HepG2 (cell line): ENCODE results near the gene XRCC5. TPM values are rescaled to one million over a fixed set of nuclear protein-coding genes. Genes with fewer than 3 reads are reported as not detected.

Experiments used
- ATAC-seq: fragments of 200-7000 bp; cut with Tn5 transposase; 3 replicates; pipeline ENCODE4 v1.9.1; 2020; ENCODE audit warnings: mild to moderate bottlenecking, moderate library complexity
- BruUV-seq: library from RNA; stranded (reverse); fragments of 400-500 nt; replicated peaks from 2 replicates; lab custom pipeline; 2021; lab: Mats Ljungman, UMichigan
- CTCF ChIA-PET: fragments of 300-600 bp; formaldehyde crosslinking; extraction: SDS; loops from one replicate; lab custom pipeline; 2021; ENCODE audit warnings: low total read pairs, inconsistent platforms, low intra/inter-chr PET ratio; lab: Yijun Ruan, JAX
- POLR2A ChIA-PET: fragments of 350-600 bp; sonication (Branson Sonifier 250); formaldehyde crosslinking; loops from one replicate; lab custom pipeline; 2020; ENCODE audit warnings: antibody characterized with exemption, inconsistent platforms; lab: Yijun Ruan, JAX
- DNase-seq: peaks from one replicate; pipeline ENCODE4 v3.0.0-alpha.2; 2015; ENCODE audit warnings: low spot score
- FAIRE-seq: peaks from 3 replicates; lab custom pipeline; 2011; peaks lifted over from hg19 to GRCh38; lab: Jason Lieb, UNC
- H2AFZ ChIP-seq: one replicate; pipeline ENCODE4 v1.6.1; 2011; ENCODE audit warnings: low read length, inconsistent platforms
- H3K27ac ChIP-seq: fragments of 300-600 bp; 3 replicates; pipeline ENCODE4 v1.8.0; 2011; ENCODE audit warnings: mixed run types, mild to moderate bottlenecking, mixed read lengths, low read length, inconsistent platforms; ENCODE audit not compliant: insufficient read depth; ENCODE audit errors: extremely low read length
- H3K27me3 ChIP-seq, 2 experiments: fragments of 200-600 bp in 1 of 2; 2 replicates in 1 of 2; 3 replicates in 1 of 2; pipeline versions ENCODE4 v1.6.0 to v1.8.0; 2011; ENCODE audit warnings: low read length in 2 of 2, mild to moderate bottlenecking in 2 of 2, moderate library complexity in 2 of 2, inconsistent platforms in 1 of 2; ENCODE audit not compliant: insufficient read depth in 2 of 2, control insufficient read depth in 1 of 2
- H3K36me3 ChIP-seq, 2 experiments: fragments of 200-600 bp in 1 of 2; replicated peaks in 1 of 2; 2 replicates in 1 of 2; 3 replicates in 1 of 2; pipeline versions ENCODE4 v1.5.1 to v1.8.0; 2011; ENCODE audit warnings: low read length in 2 of 2, inconsistent platforms in 1 of 2; ENCODE audit not compliant: insufficient read depth in 2 of 2, control insufficient read depth in 1 of 2
- H3K4me1 ChIP-seq: 2 replicates; pipeline ENCODE4 v1.5.1; 2012; ENCODE audit warnings: low read length, inconsistent platforms; ENCODE audit not compliant: insufficient read depth
- H3K4me2 ChIP-seq: 2 replicates; pipeline ENCODE4 v1.6.0; 2011; ENCODE audit warnings: low read depth, low read length, inconsistent platforms
- H3K4me3 ChIP-seq, 3 experiments: fragments of 200-600 bp in 1 of 3; sonication (generic), shearing (Covaris generic) in 1 of 3; replicated peaks in 1 of 3; 2 replicates each; pipeline ENCODE4 v1.5.1; 2011 to 2016; ENCODE audit warnings: low read length in 3 of 3, inconsistent platforms in 2 of 3, low read depth in 2 of 3, mild to moderate bottlenecking in 2 of 3, control low read depth in 1 of 3, mixed read lengths in 1 of 3; ENCODE audit not compliant: insufficient read depth in 1 of 3
- H3K79me2 ChIP-seq: one replicate; pipeline ENCODE4 v1.6.1; 2011; ENCODE audit warnings: low read length, inconsistent platforms; ENCODE audit not compliant: insufficient read depth
- H3K9ac ChIP-seq: 2 replicates; pipeline ENCODE4 v1.6.0; 2011; ENCODE audit warnings: mild to moderate bottlenecking, low read depth, low read length, inconsistent platforms; ENCODE audit not compliant: insufficient read depth
- H3K9me3 ChIP-seq: 2 replicates; pipeline ENCODE4 v1.5.1; 2012; ENCODE audit warnings: mild to moderate bottlenecking, low read length
- H4K20me1 ChIP-seq: 2 replicates; pipeline ENCODE4 v1.6.0; 2011; ENCODE audit warnings: inconsistent platforms, mild to moderate bottlenecking, low read length, moderate library complexity; ENCODE audit not compliant: insufficient read depth
- ATRX ChIP-seq: sonication (generic); formaldehyde crosslinking; IDR thresholded peaks from 2 replicates; pipeline ENCODE4 v1.4.0; 2020; ENCODE audit warnings: missing genetic modification reagents, borderline replicate concordance
- KLF11 ChIP-seq: IDR thresholded peaks from 2 replicates; pipeline ENCODE4 v1.6.1; 2016; ENCODE audit warnings: missing compliant biosample characterization
- KLF9 ChIP-seq: IDR thresholded peaks from 2 replicates; pipeline ENCODE4 v1.6.1; 2016; ENCODE audit warnings: low read depth
- NFAT5 ChIP-seq: sonication (generic); formaldehyde crosslinking; IDR thresholded peaks from 2 replicates; pipeline ENCODE4 v1.4.0; 2020; ENCODE audit warnings: missing genetic modification reagents
- RBM22 ChIP-seq: fragments of 200-400 bp; formaldehyde crosslinking; optimal IDR thresholded peaks from 2 replicates; pipeline ENCODE3; 2017; ENCODE audit warnings: mild to moderate bottlenecking, low read length, moderate library complexity
- RNF2 ChIP-seq: fragments of 450-650 bp; conservative IDR thresholded peaks from 2 replicates; pipeline ENCODE4 v1.6.1; 2016; ENCODE audit warnings: low read depth
- SNAPC4 ChIP-seq: sonication (generic); formaldehyde crosslinking; IDR thresholded peaks from 2 replicates; pipeline ENCODE4 v1.4.0; 2020; ENCODE audit warnings: mild to moderate bottlenecking, missing genetic modification reagents
- XBP1 ChIP-seq: sonication (generic); formaldehyde crosslinking; IDR thresholded peaks from 2 replicates; pipeline ENCODE4 v1.5.0; 2020; ENCODE audit warnings: missing genetic modification reagents
- WGBS: methylation state at CpG from one replicate; pipeline ENCODE4 v1.1.6; 2017; ENCODE audit warnings: low lambda C conversion rate; 5-methylcytosine and 5-hydroxymethylcytosine counted together
- in situ Hi-C: cut with HindIII; loops from 2 replicates; pipeline ENCODE4 v1.10.0; 2017; ENCODE audit warnings: low pct_unique_long_range_greater_than_20kb; ENCODE audit not compliant: extremely low pct_ligation_motif_present
- intact Hi-C: fragments of 100-400 bp; cut with micrococcal nuclease; formaldehyde crosslinking; loops from one replicate; pipeline ENCODE4 v1.10.0; 2022; ENCODE audit not compliant: unreplicated experiment
- polyA plus RNA-seq, 8 experiments: library from polyadenylated mRNA; depleted of rRNA in 3 of 8; stranded (reverse) in 7 of 8; unstranded in 1 of 8; fragments of >200 nt; fragmentation: Illumina TruSeq in 4 of 8; extraction: Trizol in 4 of 8; gene quantifications; 2 replicates each; pipeline versions ENCODE4 v1.2.1 to v1.2.3, GENCODE V29; 2011 to 2016; ENCODE audit warnings: low read depth in 4 of 8, missing spikeins in 1 of 8, mixed read lengths in 1 of 8; ENCODE audit not compliant: insufficient read depth in 1 of 8
- total RNA-seq, 5 experiments: library from RNA; depleted of rRNA; stranded (reverse); fragments of >200 nt; fragmentation: Illumina TruSeq; extraction: Trizol; gene quantifications; 2 replicates each; pipeline ENCODE4 v1.2.3, GENCODE V29; 2016; ENCODE audit warnings: low read depth in 1 of 5

Gene XRCC5
- total and polyA plus RNA-seq, 2 of the 13 experiments (the other 11 are each of a cell fraction or from before 2014, with no cell fraction given), result 264 to 454 TPM

GRCh38 chr2:216181953-216182461 is 72.9 kb downstream of the XRCC5 start:
- Histone ChIP-seq H2AFZ (no peak overlapping the region), H3K27me3 (no peaks in the 10 kb centered on the region), H3K9ac (no peak overlapping the region), H3K9me3 (no peaks in the 10 kb centered on the region), H3K4me3 (no peak overlapping the region), H4K20me1 (no peaks in the 10 kb centered on the region), H3K4me1 (peaks cover 16% of the 10 kb centered on the region), H3K27ac (no peak overlapping the region), H3K4me2 (no peak overlapping the region), H3K36me3 (peaks cover 17 to 74% of the 10 kb centered on the region in 2 experiments), H3K79me2 (peaks cover 44% of the 10 kb centered on the region)
- DNase-seq (no peak), FAIRE-seq (no peak), ATAC-seq (no peak)
- TF ChIP-seq XBP1 (CRISPR knock-in tag), result no peak
- peak; percentile 49 for TF ChIP-seq RBM22
- intact Hi-C loops (no loop called here), in situ Hi-C loops (no loop called here)
- POLR2A ChIA-PET, result no interaction called here
- CTCF ChIA-PET, result no interaction called here
- WGBS, result 90% methylated on average over 2 of the region's 2 CpGs
- no TSS peak for BruUV-seq

GRCh38 chr2:216183462-216183861 is 74.3 kb downstream of the XRCC5 start:
- WGBS, result 100% methylated on average over 1 of the region's 1 CpG
- Histone ChIP-seq H3K36me3 (peaks cover 17 to 60% of the 10 kb centered on the region in 2 experiments), H3K9me3 (no peaks in the 10 kb centered on the region), H3K4me3 (no peak overlapping the region), H3K27ac (no peak overlapping the region), H3K27me3 (no peaks in the 10 kb centered on the region), H3K4me2 (no peak overlapping the region), H3K79me2 (peaks cover 40% of the 10 kb centered on the region), H3K4me1 (peaks cover 30% of the 10 kb centered on the region), H4K20me1 (0 out of 2 replicates have a peak, but pooled peaks cover 3% of the 10 kb centered on the region), H3K9ac (no peak overlapping the region), H2AFZ (no peak overlapping the region)
- no peak for DNase-seq
- in situ Hi-C loops (no loop called here), intact Hi-C loops (no loop called here)
- ChIA-PET POLR2A (no interaction called here), CTCF (no interaction called here)
- ATAC-seq, result no peak
- FAIRE-seq, result no peak
- BruUV-seq, result no TSS peak
- TF ChIP-seq RNF2, result no peak
- TF ChIP-seq ATRX (CRISPR knock-in tag), result no peak
- no peak for TF ChIP-seq KLF11 (CRISPR knock-in tag)
- no peak for TF ChIP-seq NFAT5 (CRISPR knock-in tag)
- no peak for TF ChIP-seq SNAPC4
- no peak for TF ChIP-seq KLF9
